ENCODE results near the gene CINP.

- TF ChIP-seq, protein P1, sequence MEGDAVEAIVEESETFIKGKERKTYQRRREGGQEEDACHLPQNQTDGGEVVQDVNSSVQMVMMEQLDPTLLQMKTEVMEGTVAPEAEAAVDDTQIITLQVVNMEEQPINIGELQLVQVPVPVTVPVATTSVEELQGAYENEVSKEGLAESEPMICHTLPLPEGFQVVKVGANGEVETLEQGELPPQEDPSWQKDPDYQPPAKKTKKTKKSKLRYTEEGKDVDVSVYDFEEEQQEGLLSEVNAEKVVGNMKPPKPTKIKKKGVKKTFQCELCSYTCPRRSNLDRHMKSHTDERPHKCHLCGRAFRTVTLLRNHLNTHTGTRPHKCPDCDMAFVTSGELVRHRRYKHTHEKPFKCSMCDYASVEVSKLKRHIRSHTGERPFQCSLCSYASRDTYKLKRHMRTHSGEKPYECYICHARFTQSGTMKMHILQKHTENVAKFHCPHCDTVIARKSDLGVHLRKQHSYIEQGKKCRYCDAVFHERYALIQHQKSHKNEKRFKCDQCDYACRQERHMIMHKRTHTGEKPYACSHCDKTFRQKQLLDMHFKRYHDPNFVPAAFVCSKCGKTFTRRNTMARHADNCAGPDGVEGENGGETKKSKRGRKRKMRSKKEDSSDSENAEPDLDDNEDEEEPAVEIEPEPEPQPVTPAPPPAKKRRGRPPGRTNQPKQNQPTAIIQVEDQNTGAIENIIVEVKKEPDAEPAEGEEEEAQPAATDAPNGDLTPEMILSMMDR (IDR thresholded peaks at IDR 0.05) = no peak
- TF ChIP-seq POLR2A (IDR thresholded peaks at IDR 0.05) (no peak), EP300 (IDR thresholded peaks at IDR 0.05) (no peak)
Observed at GRCh38 chr14:102320671-102321455, 41.8 kb downstream of the CINP start.
